GM18861 (cell line): ENCODE data around the gene ZNF594.
"Not testable (repeated sequence)": the region's sequence is repeated elsewhere in the genome, so short reads cannot be mapped to it uniquely, and the experiment has no call there.

Experiments used
- ATAC-seq: cut with Tn5 transposase; IDR thresholded peaks from one replicate; pipeline ENCODE4 v1.9.1; 2021; ENCODE audit not compliant: unreplicated experiment

Gene ZNF594

GRCh38 chr17:5203178-5203907 lies 11.7 kb upstream of the ZNF594 start:
- no peak for ATAC-seq

GRCh38 chr17:5201011-5201410 lies 9.3 kb upstream of the ZNF594 start:
- no peak for ATAC-seq

- no peak for ATAC-seq
Observed at GRCh38 chr17:5200360-5200759, 8.7 kb upstream of the ZNF594 start.

GRCh38 chr17:5198472-5198871 lies 6.8 kb upstream of the ZNF594 start:
- ATAC-seq: no peak

GRCh38 chr17:5194346-5194745 lies 2.7 kb upstream of the ZNF594 start:
- no peak for ATAC-seq

GRCh38 chr17:5184288-5184687 lies 7.4 kb downstream of the ZNF594 start:
- no peak for ATAC-seq

- ATAC-seq: no peak
Observed at GRCh38 chr17:5183410-5183793, 8.3 kb downstream of the ZNF594 start.

GRCh38 chr17:5182597-5183409 lies 8.9 kb downstream of the ZNF594 start:
- no peak for ATAC-seq

GRCh38 chr17:5181509-5182305 lies 10.0 kb downstream of the ZNF594 start:
- ATAC-seq: no peak

- no peak for ATAC-seq
Observed at GRCh38 chr17:5179003-5179402, 12.7 kb downstream of the ZNF594 start.

GRCh38 chr17:5175027-5175426 lies 16.6 kb downstream of the ZNF594 start:
- not testable (repeated sequence) for ATAC-seq

GRCh38 chr17:5165791-5166564 lies 25.7 kb downstream of the ZNF594 start:
- not testable (repeated sequence) for ATAC-seq

- no peak for ATAC-seq
Observed at GRCh38 chr17:5164436-5164835, 27.2 kb downstream of the ZNF594 start.

- not testable (repeated sequence) for ATAC-seq
Observed at GRCh38 chr17:5161793-5162192, 29.9 kb downstream of the ZNF594 start.

GRCh38 chr17:5160702-5161101 lies 31.0 kb downstream of the ZNF594 start:
- not testable (repeated sequence) for ATAC-seq

- ATAC-seq: not testable (repeated sequence)
Observed at GRCh38 chr17:5146122-5146521, 45.5 kb downstream of the ZNF594 start.

GRCh38 chr17:5142877-5143276 lies 48.8 kb downstream of the ZNF594 start:
- ATAC-seq: not testable (repeated sequence)

GRCh38 chr17:5139458-5139732 lies 52.3 kb downstream of the ZNF594 start:
- no peak for ATAC-seq

- ATAC-seq: no peak
Observed at GRCh38 chr17:5138616-5139457, 52.8 kb downstream of the ZNF594 start.

GRCh38 chr17:5138198-5138544 lies 53.5 kb downstream of the ZNF594 start:
- not testable (repeated sequence) for ATAC-seq
